T1000 (cell line): ENCODE data around the gene E2F8.

Experiments used
- DNase-seq: peaks from one replicate; lab custom pipeline; 2025; ENCODE audit warnings: mixed read lengths; lab: John Stamatoyannopoulos, UW

Gene E2F8

GRCh38 chr11:19253153-19253745, 12.5 kb upstream of the E2F8 start:
- no peak for DNase-seq

- DNase-seq = no peak
Measured at GRCh38 chr11:19252394-19253152, 11.8 kb upstream of the E2F8 start.

DNA sequence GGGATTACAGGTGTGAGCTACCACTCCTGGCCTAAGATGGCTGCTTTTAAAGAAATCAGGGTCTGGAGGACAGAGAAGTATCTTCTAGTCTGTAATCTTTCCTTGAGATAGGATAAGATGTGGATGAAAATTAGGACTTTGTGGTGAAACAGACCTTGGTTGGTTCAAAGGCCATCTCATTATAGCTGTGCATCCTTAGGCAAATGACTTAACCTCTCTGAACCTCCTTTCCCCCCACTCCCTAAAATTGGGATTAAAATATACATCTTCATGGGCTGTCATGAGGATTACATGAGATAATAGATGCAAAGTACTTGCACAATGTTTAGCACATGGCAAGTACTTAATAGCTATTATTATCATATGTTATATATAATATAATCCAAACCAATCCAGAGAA, 10.8 kb upstream of the E2F8 start:
- no peak for DNase-seq

DNA sequence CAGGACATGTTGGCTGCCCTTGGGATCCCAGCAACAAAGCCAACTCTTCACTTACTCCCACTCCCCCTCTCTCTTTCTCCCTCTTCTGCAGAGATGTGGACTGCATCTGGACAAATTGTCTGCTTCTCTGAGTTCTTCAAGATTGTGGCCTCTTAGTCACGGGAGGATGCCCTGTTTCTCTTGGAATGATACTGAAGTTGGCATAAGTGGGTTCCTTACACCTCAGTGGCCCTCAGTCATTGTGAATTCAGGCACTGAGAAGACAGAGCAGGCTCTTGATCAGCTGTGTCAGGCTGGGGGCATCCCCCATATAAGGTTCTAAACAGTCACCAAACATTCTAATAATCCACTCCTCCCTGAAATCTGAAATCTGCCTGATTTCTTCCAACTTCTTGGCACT, 6.1 kb upstream of the E2F8 start:
- no peak for DNase-seq

DNA sequence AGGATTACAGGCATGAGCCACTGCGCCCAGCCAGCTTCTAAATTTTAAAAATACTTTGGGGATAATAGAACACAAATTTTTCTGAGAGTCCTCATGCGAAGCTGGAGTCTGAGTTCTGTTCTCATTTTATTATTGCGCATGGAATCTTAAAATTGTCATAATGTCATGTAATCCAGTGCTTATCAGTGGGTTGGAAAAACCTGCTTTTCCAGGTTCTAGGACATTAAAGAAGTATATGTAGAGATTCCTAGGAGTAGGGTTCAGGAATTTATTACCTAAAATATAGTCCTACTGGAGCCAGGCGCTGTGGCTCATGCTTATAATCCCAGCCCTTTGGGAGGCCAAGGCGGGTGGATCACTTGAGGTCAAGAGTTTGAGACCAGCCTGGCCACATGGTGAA, 4.6 kb upstream of the E2F8 start:
- no peak for DNase-seq

- DNase-seq = no peak
Measured at GRCh38 chr11:19244621-19245020, 3.9 kb upstream of the E2F8 start.

GRCh38 chr11:19244084-19244483, 3.3 kb upstream of the E2F8 start:
- DNase-seq = no peak

DNA sequence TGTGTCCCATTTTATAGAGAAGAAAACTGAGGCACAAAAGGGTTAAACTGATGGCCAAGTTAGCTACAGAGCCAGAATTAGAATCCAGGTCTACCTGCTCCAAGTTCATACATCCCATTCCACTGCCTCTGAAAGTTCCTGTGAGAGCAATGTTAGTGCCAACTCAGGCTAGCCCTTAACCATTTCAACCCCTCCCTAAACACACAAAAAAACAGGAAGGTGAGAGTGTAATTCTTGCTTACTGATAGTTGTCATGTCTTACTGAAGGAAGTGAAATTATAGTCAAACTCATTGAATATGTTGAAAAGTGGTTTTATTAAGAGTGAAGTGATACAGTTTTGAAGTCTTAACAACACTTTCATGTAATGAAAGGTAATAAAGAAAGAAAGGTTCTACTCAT, 2.9 kb upstream of the E2F8 start:
- no peak for DNase-seq

DNA sequence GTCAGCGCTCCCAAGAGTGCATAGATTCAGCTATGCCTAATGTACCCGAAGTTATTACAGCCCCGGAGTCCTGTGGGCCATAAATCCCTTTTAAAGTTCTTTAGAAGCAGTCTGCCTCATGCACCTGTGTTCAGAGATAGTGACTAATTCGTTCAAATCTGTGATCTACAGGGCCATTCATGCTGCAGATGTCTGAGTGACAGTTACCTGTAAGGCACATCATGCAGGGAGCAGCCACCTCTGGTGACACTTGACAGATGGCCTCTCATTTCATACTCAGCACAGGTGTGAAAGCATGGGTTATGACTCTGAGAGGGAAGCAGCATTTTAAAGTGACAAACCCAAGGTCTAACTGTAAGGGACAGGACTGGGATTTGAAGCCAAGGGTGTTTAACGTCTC, 2.4 kb upstream of the E2F8 start:
- no peak for DNase-seq

DNA sequence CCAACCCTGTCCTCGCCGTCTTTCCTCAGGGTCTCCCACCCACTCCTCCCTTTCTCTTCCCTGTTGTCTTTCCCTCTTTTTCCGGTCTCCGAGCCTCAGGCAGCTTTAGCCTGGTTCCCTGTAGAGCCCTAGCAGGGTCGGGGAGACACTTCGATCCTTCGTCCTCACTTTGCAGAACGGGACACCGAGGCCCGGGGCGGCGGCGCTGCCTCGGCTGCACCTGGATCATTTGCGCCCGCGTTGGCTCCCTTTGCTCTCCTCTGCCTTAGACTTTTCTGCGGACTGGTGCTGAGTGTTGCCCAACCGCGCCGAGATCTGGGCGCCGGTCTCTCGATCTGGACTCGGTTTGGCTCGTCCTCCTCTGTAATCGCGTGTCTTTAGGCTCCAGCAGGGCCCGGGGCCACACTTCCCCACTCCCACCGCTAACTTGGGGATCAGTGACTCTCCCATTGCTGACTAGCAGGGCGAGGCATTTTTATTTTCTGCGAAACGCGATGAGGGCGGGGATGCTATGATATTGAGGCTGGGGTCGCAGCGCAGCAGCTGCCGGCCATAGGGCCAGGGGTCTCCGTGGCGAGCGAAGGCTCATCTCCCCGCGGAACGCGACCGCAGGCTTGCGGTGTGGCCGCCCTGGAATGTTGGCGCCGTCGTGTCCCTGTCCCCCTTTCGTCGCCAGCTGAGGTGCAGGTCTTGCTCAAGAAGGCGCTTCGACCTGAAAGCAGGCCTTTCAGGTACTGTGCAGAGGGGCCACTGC, 1.6 kb upstream of the E2F8 start:
- no peak for DNase-seq

- DNase-seq = no peak
Measured at GRCh38 chr11:19241260-19242178, 774 bp upstream of the E2F8 start.

- DNase-seq = no peak
Measured at GRCh38 chr11:19239039-19239438, 1.7 kb downstream of the E2F8 start.

DNA sequence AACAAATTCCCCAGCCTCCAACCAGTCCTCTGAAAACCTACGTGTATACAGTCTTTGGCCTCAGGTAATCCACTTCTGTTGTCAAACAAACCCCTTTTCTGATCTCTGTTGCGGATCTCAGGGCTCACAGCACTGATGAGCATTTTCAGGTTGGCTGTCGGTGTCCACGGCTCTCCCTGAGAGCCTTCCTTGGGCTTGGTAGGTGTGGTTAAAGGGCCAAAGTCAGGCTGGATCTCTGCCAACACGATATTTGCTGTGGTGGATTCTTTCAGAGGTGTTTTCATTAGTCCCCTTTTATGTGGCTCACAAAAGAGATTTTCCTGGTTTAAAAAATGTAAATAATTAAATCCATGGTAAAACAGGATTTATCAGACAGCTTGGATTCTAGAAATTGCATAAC, 2.9 kb downstream of the E2F8 start:
- no peak for DNase-seq

- DNase-seq = no peak
Measured at GRCh38 chr11:19237381-19237780, 3.4 kb downstream of the E2F8 start.

DNA sequence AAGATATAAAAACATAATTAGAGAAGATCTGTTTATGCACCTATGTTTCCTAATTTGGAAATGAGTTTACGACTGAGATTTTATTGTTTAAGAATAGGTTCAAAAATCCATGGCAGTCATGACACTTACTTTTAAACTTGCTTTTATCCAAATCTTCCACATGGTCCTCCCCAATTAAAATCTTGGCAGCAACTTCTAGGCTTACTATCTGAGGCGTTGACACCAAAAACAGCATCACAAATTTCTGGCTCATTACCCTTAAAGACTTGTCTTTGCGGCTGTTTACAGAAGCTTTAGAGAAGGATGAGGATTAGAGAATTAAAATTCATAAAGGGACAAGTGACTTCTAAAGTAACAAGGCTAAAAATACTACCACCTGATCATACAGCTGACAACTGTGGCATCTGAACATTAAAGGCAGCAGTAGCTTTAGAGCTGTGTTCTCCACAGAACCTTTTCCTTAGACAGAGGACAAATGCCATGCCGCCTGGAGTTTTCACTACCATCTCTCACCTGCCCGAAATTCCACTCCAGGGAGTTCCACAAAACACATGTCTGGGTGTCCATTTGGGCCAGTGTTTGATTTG, 6.4 kb downstream of the E2F8 start:
- DNase-seq = no peak

DNA sequence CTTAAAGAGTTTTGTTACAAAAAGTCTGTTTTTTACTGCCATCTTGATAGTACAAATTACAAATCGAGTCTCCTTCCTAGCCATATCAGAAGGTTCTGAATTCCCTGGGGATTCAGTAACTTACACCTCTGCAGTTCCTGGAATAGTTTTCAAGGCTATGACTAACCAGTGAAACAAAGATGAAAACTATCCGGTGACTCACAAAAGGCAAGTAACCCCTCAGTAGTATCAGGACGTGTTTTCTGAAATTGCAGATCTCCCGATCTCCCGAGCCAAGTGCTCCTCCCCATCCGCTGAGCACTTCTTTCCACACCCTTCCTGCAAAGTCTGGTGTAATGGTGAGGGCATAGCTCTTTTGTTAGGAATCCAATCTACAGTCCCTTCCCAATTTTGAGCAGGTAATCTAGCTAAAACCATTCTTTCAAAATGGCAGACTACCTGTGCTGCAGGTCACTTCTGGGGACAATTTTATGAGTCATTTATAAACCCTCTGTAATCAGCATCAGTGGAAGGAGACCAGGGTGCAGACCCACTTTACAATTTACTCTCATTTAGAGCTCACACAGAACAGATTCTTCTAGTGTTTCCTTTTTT, 7.7 kb downstream of the E2F8 start:
- no peak for DNase-seq

GRCh38 chr11:19229671-19230070, 11.1 kb downstream of the E2F8 start:
- no peak for DNase-seq

DNA sequence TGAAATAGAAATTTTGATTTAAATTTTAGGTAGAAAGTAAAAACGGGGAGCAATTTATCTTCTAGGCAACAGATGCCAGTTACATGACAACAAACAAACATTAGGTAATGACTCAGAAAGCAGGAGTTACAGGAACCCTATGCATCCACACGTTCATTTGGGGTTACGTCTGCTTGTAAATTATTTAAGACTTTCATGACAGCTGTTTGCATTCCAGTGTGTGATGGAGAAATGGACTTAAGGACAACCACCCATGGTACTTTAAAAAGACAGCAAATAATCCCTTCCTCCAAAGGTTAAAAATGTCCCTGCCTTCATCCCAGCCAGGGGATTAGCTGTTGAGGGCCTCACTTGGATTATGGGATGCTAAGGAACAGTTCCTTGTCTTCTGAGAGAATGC, 11.8 kb downstream of the E2F8 start:
- no peak for DNase-seq

DNA sequence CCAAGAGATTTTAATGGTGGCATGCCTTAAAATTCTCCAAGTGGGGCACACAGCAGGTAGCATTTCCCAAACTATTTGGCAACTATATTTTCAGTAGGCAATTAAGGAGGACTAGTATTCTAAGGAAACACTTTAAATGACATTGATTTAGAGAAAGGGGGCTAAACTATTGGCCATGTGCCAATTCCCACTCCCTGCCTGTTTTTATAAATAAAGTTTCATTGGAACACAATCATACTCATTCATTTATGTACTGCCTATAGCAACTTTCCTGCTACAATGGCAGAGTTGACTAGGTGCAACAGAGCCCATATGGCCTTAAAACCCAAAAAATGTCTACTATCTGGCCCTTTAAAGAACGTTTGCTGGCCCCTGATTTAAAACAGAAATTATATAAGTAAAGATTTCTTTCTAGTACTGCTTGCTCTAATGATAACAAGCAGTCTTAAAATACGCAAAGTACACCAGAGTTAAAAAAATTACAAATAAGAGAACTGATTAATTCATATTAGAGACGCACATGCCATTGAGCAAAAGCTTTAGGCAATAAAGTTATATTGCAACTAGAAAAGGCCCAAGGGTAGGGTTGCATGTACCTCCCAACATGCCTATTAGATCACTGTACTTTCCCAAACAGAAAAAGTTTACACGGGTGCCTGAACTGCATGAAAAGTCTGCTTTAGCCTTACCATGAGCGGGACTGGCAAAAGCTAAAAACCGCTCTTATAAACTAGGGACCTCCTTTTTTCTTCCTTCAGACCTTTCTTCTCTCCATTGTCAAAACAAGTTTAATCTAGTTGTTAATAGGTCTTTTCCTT, 14.2 kb downstream of the E2F8 start:
- DNase-seq = no peak

DNA sequence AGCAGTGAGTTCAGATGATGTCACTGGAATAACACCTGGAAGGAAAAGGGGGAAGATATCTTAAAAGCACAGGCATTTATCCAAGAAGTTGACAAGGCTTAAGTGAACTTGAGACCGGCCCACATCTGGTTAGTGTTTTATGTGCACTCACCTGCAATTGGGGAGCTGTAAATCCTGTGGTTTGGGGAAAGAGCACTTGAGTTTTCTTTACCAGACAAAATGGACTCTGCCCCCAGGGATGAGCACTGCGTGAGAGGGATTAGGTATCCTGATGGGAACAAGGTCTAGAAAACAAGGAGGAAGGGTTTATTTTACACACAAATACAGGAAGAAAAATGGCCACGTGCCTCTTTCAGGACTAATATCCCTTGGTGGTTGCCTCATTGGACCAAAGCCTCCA, 15.2 kb downstream of the E2F8 start:
- DNase-seq = no peak

- no peak for DNase-seq
Measured at GRCh38 chr11:19225123-19225522, 15.6 kb downstream of the E2F8 start.
